COR-L47 (cell line): ENCODE data around the gene PDE6H.

Source experiments
- DNase-seq: peaks from one replicate; lab custom pipeline; 2025; lab: John Stamatoyannopoulos, UW

The PDE6H gene

DNA sequence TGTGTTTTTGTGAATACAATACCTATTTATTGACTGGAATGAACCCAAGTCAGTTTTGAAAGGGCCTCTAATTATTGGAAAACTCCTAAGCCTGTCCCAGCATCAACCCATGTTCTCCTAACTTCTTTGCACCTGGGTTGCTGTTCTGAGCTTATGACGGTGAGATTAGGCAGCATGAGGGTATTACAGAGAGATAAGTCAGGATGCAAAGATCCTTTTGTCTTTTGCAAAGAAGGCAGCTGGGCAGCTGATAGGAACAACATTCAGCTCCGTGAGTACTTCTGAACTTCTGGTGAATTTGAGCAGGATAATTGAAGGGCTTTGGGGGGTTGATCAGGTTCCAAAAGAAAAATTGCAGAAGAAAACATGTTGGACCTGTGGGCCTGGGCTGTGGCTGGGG, at the start of gene PDE6H:
Gene PDE6H (plus strand): TSS at position 227 of the 400 bp plus-strand sequence. CDS start 4,971 bp downstream, outside the sequence.
- DNase-seq: no peak

DNA sequence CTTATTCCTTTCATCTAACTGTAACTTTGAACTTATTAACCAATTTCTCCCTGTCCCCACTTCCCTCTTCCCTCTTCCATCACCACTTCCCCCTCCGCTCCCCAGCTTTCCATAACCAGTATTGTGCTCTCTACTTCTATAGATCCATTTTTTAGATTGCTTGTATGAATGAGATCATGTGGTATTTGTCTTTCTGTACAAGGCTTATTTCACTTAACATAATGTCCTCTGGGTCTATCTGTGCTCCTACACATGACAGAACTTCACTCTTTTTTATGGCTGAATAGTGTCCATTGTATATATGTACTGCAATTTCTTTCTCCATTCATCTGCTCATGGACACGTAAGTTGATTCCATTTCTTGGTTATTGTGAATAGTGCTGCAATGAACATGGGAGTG, 48.9 kb upstream of the PDE6H start:
- DNase-seq: no peak

DNA sequence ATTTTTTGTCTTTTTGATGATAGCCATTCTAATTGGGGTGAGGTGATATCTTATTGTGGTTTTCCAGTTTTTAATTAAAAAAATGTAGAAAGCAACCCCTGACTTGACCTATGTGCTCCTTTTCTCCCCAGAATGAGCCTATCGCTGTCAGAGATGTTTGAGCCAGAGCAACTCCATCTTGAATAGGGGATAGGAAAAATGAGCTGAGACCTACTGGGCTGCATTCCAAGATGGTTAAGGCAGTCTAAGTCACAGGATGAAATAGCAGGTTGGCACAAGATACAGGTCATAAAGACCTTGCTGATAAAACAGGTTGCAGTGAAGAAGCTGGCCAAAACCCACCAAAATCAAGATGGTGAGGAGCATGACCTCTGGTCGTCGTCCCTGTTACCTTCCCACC, 48.3 kb upstream of the PDE6H start:
- no peak for DNase-seq

DNA sequence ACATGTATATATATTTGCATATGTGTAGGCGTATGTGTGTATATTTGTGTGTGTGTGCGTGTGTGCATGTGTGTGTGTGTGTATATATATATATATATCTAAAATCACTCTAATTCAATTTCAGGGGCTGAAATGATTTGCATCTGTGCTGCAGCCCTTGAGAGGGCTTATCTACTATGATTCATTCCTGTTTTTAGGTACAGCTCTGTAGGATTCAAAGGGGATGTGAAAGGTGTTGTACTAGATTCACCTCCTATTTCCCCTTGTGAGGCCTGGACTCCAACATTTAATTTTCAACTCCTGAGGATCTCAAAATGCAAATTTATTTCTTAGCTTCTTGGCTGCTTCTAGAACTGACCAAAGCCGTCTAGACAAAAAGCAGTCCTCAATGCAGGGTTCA, 45.6 kb upstream of the PDE6H start:
- no peak for DNase-seq

DNA sequence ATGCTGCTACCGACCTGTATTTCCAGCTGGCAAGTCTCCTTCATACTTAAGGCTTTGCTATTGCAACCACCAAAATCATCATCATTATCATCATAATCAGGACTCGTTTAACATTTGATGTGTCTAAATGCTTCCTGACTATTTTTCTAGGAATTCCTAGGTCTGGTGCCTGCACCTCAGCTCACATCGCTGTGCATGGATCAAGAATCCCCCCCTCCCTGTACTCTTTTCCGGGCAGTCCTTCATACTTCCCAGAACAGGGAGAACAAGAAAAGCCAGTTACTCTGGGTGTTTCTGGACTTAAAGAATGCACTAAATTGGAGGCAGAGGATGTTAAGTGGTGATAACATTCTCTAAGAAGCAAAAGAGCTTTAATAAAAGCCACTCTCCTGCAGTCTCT, 43.9 kb upstream of the PDE6H start:
- DNase-seq: no peak

DNA sequence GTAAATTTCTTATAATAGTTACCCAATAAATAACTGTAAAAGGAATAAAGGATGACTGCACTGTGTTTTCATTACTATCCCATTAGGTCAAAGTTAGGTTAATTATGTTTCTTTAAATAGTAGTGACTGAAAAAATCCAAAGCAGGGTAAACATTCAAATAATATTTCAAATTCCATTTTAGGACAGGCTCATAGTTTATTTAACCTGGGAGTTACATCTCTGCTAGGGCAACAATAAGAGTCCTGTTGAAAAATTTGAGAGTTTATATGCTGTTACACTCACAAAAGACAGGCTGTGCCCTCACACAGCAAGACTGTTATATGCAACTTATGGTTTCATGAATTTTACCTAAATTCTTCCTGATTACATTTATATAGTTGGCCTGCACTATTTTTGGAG, 42.5 kb upstream of the PDE6H start:
- no peak for DNase-seq

DNA sequence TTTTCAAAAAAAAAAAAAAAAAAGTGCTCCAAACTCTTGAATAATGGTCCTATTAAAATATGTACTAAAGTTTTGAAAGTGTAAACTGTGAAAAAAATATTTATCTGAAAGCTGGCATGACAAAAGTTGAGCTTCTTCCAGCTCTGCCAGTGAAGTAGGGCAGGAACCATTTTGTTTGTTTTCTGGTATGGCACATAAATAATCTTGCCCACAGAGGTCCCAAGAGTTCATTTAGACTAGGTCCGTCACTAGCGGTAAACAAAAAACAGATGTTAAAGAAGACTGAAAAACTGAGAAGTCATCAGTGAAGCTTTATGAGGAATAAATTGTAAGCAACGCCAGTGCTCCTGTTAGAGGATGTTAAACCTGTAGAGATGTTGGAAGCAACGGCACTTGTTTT, 41.5 kb upstream of the PDE6H start:
- no peak for DNase-seq

DNA sequence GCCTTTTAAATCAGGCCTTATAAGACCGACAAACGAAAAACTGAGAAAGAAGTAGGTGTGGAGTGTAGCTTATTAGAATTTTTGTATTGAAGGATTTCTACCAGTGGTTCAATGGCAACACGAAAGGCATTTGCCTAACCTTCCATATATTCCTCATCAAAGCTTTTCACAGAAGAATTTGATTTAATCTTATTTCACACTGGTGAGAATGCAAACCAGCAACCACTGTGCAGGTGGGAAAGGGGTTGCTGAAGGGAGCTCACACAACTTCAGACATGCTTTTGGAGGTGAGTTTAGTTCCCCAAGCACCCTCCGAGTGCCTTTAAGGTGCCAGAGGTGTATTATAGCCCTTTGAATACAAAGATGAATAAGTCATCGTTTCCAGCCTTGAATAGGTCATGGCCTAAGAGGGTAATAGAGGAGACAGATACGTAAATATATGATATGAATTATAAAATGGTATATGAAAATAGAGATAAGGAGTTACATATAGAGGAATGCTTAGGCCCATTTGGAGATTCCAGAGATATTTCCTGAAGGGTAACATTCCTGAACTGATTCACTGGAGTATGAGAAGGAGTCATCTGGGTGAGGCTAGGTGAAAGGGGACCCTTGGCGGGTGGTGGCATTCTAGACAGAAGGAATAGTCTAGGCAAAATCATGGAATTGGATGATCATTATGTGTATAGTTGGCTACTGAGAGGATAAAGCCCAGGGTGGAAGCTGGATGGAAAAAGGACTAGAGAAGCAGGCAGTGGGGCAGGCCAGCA, 40.9 kb upstream of the PDE6H start:
- no peak for DNase-seq

DNA sequence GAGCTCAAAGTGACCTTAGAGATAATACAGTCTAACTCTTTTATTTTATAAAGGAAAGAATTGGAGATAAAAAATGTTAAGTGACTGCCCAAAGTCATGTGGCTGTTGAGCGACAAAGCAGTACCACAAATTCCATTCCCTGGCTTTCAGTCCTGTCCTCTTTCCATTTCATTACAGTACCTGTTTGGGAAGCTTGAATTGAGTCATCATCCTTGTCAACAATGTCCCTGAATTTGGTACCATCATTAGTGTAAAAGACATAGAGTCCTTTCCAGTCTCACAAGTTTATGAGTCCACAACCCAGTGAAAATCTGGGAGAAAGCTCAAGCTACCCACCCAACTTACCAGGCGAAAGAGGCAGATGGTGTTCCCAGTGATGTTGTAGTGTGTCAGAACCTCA, 38.3 kb upstream of the PDE6H start:
- no peak for DNase-seq

DNA sequence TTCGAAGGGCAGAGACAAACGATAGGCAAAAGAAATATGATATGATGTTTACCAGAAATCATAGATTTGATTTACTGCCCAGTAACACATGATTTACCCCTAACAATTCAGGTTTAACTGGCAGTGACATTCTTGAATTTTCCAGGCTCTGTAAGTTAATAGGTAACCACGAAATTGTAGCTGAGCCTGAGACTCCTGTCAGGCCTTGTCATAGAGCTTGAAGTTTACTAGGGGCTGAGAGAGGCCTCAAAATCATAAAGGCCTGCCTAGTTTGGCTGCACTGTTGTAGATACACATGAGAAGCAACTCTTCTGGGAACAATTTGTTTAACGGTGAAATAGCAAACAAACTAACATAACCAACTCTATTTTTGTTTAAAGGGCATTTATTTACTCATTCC, 37.8 kb upstream of the PDE6H start:
- no peak for DNase-seq

DNA sequence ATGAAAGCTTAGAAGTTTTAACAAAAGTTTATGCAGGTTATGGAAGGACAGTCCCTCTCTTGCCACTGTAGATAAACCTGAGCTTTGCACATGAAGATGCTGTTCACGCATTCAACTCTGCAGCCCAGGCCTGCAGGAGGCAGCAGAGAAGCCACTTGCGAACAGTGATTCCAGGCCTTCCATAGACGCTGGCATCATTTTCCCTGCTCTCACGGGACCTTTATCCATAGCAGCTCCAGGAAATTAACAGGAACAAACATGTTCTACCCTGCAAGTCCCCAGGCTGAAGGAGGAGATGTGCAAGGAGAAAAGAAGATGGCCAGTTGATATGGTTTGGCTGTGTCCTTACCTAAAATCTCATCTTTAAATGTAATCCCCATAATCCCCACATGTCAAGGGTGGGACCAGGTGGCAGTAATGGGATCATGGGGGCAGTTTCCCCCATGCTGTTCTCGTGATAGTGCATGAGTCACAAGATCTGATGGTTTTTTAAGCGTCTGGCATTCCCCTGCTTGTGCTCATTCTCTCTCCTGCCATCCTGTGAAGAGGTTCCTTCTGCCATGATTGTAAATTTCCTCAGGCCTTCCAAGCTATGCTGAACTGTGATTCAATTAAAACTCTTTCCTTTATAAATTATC, 36.5 kb upstream of the PDE6H start:
- DNase-seq: no peak

DNA sequence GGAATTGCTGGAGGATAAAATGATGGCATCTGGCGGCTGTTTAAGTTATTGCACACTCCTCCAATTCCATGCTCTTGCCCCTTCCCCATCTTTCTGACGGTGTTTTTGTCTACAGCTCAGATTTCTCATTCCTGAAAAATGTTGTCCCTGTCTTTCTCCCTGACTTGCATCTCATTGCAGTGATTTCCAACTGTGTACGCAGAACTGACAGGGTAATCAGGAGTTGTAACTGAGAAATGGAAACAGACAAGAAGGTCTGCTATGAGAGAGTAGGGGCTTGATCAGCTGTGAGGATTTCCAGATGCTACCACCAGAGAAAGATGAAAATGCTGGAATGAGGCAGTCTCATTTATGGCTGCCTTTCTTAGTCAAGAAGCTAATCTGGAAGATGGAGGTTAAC, 35.8 kb upstream of the PDE6H start:
- DNase-seq: no peak

DNA sequence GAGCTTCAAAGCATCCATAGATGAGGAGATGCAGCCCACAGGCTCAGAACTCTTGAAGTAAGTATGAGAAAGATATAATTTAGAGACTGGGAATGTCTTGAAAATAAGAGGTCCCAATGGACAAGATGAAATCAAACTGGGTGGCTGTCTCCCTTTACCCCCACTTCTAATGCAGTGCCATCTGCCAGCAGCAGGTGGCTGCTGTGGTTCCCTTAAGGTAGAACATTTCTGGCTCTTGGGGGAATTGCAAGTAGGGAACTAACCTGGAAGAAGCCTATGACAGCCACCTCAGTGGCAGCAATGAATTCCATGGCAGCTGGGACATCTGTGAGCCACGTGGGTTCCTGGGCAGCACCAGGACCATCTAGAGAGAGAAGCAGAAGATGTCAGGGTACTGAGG, 35.2 kb upstream of the PDE6H start:
- no peak for DNase-seq

DNA sequence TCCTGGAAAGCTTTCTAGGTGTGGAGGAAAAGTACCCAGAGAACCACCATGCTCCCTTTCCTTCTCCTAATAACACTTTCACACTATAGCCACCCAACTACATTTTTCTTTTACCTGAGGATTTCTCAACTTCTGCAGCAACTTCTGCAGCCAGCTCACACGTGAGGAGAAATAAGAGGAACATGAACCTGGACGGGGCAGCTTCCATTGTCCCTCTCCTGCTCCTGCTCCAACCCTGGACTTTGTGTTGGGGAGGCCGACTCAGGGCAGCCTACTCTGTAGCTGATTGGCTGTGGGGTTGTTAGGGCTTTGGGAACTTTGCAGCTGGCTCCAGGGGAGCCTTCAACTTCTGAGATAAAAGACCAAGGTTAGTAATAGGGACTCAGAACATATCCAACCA, 34.5 kb upstream of the PDE6H start, which contains the start of gene ERP27:
Gene ERP27 (minus strand): TSS at position 237 of the 400 bp plus-strand sequence. CDS start 29 bp downstream, at position 208.
- DNase-seq: no peak

DNA sequence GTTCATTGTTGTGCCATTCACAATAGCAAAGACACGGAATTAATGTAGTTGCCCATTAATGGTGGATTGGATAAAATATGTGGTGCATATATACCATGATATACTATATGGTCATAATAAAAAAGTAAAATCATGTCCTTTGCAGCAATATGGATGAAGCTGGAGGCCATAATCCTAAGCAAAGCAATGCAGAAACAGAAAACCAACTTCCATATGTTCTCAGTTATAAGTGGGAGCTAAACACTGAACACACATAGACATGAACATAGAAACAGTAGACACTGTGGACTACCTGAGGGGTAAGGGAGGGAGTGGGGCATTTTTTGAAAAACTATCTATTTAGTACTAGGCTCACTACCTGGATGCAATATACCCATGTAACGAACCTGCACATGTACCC, 31.5 kb upstream of the PDE6H start:
- DNase-seq: no peak

DNA sequence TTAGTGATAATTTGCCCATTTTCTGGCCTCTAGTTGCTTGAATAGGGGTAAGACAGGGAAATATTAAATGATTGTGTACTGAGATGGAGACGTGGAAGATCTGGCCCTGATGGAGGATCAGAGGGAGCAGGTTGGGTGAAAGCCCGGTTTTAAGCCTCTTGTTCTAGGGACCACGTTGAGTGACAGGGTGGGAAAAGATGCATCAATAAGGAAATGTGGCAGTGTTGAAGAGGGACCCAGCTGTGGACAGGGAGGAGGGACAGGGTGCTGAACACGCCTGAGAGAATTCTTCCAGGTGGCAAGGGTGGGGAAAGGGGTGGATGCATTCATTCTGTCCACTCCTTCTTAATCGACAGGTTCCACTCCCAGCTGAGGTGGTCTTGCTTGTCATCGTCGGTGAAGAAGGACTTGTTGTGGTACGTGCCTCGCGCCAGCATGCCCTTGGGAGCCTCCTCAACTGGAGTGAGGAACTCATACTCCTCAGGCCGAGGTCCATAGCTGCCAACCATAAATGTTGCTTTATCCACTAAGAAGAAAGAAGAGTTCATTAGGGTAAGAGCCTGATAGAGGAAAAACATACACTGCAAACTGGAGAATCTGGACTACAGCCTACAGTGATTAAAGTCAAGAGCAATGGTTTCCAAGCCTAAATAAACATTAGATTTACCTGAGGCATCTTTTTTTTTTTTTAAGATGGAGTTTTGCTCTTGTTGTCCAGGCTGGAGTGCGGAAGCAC, 30.5 kb upstream of the PDE6H start:
- no peak for DNase-seq

DNA sequence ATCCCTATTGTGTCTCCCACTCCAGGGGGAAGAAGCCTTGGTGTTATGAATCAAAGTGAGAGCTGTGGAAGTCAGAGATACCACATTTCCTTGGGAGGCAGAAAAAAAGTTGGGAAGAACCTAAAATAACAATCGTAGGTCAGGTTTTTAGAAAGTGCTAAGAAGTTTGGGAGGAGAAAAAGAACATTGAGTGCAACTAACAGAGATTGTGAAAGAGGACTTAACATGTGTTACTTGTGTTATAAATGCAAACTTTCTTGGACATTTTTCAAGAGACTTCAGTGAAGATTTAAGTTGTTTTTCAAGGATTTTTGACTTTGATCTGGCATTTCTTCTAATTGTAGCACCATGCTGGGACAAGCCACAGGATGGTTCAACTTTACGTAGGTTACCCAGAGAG, 26.7 kb upstream of the PDE6H start:
- no peak for DNase-seq

DNA sequence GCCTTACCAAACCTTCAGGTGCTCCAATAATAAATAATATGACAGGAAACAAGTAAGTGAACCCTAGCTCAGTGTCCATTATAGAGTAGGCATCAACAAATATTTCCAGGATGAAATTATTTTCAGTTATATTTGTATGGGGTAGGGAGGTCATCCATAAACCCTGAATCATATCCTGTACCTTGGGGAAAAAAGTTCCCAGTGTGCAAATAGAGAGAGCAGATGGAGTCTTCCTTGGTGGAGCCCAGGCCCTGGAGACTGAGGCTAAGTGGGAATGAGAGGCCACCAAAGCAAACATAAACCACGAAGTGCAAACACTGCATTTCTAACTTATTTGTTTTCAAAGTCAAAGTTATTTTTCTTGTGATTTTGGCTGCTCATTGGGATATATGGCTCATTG, 26.0 kb upstream of the PDE6H start:
- no peak for DNase-seq

DNA sequence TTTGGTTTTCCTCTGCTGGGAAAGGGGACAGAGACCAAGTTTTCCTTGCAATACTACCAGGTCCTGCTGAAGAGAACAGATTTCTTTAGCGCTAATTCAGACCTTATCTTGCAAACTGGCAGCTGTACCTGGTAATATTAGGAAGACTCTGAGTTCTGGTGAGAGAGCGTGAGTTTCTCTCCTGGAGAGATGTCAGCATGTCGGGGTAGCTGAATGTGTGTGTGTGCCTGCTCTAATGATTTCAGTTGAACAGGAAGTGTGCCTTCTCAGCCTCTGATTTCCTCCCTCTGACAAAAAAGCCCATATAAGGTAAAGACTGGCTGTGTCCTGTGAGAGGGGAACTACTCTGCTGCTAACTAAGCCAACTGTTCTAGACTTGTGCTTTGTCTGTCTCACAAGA, 24.2 kb upstream of the PDE6H start:
- DNase-seq: no peak

DNA sequence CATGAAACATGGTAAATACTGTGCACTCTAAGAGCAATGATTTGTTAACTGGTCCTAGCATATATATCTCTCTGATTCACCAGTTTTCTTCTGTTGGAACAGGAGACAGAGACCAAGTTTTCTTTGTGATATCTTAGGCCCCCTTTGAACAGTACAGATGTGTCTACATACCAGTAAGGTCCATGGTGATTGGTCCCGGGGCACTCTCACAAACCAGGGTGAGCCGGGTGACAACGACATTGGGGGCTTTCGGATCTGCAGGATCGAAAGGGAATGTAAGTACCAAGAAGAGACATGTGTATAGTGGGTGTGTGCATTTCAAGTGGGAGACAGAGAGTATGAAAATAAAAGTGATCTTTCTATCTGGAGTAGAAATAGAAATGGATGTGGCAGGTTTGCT, 23.2 kb upstream of the PDE6H start:
- DNase-seq: no peak

DNA sequence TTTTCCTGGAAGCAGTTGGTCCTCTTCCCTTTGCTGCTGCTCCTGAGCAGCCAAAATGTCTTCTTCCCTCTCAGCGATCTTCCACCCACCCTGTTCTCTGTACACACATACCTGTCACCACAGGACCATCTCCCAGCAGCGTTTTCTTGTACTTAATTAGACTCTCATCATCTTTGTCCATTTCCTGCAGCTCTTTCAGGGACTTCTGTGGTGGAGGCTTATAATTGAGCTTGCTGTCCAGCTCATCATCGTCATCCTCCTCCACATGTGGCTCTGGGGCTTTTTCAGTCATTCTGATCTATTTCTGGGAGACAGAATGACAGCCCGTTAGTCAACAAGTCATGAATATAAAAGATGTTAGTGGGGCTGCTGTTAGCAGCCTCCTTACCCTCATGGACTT, 22.4 kb upstream of the PDE6H start:
- DNase-seq: no peak

DNA sequence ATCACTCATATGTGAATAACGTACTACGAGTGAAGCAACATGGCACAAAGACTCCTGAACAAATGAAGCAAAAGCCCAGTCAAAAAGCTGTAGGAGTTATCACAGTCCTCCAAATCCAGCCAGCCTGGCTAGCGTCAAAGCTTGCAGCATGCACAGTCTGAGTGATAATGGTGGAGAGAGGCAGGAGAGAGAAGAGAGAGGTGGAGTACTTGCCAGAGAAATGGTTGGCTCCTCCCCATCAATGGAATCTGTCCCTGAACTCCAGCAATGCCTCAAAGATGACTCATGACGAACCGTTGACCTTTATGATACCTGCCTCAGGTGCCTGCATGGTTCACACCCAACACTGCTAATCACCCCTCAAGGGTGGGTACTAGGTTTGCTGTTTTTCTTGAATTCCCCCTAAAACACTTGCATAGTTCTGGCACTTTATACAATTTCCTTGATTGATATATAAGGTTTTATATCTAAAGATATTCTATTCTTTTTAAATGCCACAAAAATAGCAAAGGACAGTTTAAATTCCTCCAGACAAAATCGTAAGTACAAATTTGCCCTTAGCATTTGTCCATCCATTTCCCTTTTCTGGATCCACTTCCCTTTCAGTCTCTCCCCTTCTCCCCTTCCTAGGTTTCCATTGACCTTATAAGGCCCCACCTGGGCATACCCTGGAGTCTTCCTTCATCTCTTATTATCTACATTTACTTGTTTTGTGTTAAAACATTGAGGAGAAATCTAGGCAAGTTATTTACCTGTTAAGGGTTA, 21.7 kb upstream of the PDE6H start:
- DNase-seq: no peak
